ENCODE data around the gene BDP1.
"Not testable (repeated sequence)": the region's sequence is repeated elsewhere in the genome, so short reads cannot be mapped to it uniquely, and the experiment has no call there.

Gene BDP1, protein sequence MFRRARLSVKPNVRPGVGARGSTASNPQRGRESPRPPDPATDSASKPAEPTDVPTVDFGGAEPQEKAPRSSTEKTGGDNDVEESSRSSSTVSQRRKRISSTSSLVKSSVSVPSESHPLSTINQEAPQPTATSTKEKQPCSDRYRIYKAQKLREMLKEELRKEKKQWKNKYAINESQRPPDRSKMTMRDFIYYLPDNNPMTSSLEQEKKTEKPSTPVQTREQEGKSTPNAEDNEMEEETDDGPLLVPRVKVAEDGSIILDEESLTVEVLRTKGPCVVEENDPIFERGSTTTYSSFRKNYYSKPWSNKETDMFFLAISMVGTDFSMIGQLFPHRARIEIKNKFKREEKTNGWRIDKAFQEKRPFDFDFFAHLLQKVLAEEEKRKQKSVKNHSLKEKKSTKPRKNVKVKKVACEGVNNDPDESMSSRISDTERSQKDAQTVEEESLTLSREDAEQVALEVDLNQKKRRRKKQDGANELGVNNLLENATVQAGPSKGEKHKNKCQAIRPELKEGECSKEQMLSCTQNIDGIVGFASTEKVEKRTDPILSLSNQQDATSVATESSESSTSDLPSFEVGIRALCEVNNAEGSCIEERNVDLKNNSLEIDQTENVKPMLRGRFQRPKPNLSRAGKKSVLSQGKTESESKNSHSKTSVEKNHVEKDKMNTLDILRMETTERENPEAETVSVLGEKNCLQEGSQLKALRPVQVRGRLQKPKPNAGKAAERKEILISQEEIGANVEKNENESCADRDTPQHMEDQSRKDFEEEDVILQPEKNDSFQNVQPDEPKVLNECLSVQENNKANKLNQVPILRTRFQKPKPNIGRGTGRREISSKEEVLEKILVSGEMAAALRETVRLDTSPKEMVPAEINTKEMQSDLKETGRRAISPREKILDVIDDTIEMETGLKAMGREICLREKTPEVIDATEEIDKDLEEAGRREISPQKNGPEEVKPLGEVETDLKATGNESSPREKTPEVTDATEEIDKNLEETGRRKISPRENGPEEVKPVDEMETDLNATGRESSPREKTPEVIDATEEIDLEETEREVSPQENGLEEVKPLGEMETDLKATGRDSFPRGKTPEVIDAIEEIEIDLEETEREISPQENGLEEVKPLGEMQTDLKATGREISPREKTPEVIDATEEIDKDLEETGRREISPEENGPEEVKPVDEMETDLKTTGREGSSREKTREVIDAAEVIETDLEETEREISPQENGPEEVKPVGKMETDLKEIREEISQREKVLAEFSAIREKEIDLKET (N-terminal part only)

GRCh38 chr5:71455427-71456361, at the start of gene BDP1:
BDP1 (plus strand) TSS chr5:71455651; CDS start chr5:71455878, 227 bp downstream.
- peak; percentile 89 to 95 (median 95) for DNase-seq

DNA sequence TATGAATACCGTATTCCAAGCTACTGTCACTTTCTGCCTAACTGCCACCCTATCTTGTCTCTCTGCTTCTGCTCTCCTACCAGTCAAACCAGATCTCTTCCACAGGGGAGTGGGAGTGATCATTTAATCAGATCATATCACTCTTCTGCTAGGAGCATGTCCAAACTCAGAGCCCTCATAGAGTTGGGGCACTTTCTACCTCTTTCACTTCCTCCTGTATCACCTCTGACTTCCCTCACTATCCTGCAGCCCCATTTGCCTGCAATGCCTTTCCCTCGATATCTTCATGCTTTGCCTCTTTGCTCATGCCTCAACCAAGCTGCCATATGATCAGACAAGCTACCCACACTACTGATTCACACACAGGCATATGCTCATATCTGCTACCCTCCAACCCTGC, 45.4 kb upstream of the BDP1 start:
- not testable (repeated sequence) for DNase-seq

- peak in 2 of 3 experiments; percentile 11 to 61 for DNase-seq
These were observed 39.8 kb upstream of the BDP1 start for GRCh38 chr5:71415626-71416025.

- DNase-seq, result not testable (repeated sequence)
These were observed 37.4 kb upstream of the BDP1 start for GRCh38 chr5:71418026-71418425.

DNA sequence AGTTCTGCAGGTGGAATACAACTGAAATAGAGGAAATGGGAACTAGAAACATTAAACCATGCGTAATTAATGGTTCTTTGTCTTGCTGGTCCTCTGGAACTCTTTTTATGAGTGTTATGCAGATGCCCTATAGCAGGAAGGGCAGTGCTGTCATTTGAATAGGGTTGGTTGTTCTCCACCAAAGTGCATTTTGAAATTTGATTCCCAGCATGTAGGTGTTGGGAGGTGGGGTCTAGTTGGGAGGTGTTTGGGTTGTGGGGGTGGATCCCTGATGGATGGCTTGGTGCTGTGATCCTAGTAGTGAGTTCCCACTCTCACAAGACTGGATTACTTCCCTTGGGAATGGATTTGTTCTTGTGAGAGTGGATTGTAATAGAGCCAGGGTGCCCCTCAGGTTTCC, 34.2 kb upstream of the BDP1 start:
- not testable (repeated sequence) for DNase-seq

- not testable (repeated sequence) for DNase-seq
These were observed 31.6 kb upstream of the BDP1 start for GRCh38 chr5:71423896-71424295.

DNA sequence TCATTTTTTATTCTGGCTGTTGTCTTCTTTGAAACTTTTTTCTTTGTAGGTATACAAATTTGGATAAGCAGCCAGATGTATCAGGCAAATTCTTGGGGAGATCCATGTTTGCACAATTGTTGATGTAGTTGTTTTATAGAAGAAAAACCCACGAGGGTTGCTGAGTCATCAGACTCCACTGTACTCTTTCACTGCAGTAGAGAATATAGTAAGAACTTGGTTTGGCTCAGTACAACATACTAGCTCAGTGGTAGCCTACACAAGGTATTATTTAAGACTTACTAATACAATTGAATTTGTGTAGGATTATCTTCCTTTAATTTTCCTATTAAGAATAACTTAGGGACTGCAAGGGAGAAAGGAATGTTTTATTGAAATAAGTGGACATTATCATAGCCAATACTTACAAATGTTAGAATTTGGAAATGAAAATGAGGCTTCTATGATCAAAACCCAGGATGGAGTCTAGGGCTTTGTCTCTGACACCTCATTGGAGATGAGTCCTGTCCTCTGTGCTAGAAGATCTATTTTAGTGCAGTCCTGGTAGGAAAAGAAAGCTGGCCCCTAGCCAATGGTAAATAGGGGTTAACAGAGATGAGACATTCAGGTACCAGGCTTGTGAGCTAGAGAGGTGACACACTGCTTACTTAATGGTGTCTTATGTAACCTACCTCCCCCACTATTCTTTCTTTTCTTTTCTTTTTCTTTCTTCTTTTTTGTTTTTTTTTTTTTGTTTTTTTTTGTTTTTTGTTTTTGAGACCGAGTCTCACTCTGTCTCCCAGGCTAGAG, 28.6 kb upstream of the BDP1 start:
- DNase-seq, result not testable (repeated sequence)

GRCh38 chr5:71432410-71432809, 23.0 kb upstream of the BDP1 start:
- not testable (repeated sequence) for DNase-seq

DNA sequence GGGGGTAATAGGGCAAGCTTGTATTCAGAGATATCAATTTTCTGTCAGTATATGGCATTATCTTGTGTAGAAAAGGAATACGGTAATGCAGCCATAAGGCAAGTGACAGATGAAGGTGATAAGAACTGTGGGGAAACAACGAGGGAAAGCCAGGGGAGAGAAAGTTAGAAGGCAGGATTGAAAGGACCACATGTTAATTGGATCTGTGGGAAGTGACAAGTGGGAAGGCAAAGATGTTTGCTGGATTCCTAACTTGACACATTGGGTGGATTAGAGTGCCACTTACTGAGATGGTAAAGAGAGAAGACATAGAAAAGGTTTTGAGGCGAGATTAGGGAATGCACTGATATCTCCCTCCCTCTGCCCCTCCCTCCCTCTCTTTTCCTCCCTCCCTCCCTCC, 20.6 kb upstream of the BDP1 start:
- DNase-seq, result not testable (repeated sequence)

- not testable (repeated sequence) for DNase-seq
These were observed 13.9 kb upstream of the BDP1 start for GRCh38 chr5:71441564-71441963.

GRCh38 chr5:71443891-71444290, 11.6 kb upstream of the BDP1 start:
- peak in 2 of 3 experiments; percentile 10 to 67 for DNase-seq

- DNase-seq, result not testable (repeated sequence)
These were observed 10.4 kb upstream of the BDP1 start for GRCh38 chr5:71445015-71445414.

DNA sequence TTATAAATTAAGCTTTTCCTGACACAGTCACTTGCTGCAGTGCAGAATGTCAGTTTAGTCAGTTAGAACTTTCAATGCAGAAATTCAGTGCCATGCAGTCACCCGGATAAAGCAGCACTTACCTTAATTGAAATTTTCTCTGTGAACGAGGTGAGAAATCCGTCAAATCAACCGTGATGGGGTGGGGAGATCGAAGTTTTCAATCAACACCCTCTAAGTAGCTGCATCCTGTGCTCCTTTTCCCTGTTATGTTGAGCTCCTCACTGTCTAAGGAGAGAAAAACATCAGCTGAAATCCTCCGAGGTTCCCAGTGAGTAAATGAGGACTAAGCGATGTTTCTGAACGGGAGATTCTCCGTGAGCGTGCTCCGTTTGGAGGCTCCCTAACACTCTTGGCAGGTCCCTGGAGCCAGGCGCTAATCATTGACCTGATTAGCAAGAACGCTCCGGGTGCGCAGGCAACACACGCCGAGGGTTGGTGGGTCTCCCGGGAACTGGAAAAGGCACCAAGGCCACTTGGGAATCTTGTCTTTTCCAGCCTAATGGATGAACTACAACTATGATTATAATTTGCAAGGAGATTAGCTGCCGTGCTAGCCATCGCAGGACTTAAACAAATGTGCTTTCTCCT, 9.8 kb upstream of the BDP1 start:
- peak in 2 of 3 experiments; percentile 74 to 84 for DNase-seq

- peak in 2 of 3 experiments; percentile 37 to 76 for DNase-seq
These were observed 8.8 kb upstream of the BDP1 start for GRCh38 chr5:71446540-71447216.

DNA sequence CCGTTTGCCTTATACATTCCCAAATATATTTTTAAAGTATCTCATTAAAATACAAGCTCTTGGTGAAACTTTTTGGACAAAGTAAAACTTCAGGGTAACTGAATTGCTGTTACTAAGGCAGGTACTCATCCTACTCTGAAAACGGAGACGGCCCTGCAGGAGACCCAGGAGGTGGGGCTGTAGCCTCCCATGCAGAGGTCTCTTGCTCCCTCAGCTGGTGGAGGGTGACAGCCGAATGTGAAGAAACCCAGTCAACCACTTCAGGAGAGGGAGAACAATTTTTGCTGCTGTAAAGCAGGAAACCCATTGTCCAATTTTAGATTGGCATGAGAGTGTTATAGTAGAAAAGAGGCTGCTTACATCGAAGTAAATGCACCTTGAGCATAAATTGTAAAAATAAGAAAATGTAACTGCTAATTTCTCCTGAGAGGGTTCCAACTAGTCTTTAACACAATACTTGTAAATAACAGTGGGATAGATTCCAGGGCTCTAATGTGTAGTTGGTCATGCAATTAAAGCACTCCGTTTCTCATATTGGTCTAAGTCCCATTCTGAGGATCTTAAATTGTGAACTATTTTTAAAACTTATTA, 8.1 kb upstream of the BDP1 start:
- peak; percentile 45 to 89 (median 61) for DNase-seq

DNA sequence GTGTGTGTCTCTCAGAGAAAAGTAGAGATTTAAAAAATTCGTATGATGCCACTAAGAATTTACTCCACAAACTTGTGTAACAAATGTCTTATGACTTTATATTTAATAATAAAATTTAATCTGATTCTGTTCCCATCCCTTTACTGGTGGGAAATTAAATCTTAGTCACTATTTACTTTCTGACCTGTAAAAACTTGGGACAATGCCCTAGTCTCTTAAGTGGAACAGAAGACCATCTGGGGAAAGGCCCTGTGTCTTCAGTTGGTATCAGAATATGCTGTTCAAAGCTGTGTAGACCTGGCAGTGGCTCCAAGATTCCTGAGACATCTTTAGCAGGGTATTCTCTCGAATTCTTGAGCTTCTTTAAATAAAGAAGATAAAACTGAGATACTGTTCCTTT, 2.6 kb upstream of the BDP1 start:
- DNase-seq, result no peak

DNA sequence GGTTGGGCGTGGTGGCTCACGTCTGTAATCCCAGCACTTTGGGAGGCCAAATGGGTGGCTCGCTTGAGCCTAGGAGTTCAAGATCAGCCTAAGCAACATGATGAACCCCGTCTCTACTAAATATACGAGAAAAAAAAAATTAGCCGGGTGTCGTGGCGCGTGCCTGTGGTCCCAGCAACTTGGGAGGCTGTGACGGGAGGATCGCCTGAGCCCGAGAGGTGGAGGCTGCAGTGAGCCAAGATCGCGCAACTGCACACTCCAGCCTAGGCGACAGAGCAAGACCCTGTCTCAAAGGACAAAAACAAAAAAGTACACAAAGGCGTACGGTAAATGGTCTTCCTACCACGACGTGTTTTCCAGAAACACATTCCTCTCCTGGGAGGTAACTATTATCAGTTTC, 538 bp upstream of the BDP1 start:
- DNase-seq, result no peak

GRCh38 chr5:71456362-71456743, 902 bp downstream of the BDP1 start:
- peak in 2 of 3 experiments; percentile 30 to 72 for DNase-seq

DNA sequence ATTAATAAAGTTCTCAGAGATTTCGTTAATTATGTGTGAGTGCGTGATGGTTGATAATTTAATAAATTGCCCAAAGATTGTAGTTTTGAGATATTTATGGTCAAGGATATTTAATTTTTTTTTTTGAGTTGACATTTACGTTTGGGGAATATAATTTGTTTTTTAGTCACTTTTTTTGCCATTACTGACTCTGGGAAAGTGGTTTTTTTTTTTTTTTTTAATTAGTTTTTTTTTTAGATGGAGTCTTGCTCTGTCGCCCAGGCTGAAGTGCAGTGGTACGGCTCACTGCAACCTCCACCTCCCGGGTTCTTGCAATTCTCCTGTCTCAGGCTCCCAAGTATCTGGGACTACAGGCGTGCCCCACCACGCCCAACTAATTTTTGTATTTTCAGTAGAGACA, 1.7 kb downstream of the BDP1 start:
- no peak for DNase-seq
